Fibroblast of mammary gland (primary cell): ENCODE data around the gene KBTBD7.
"Not testable (repeated sequence)": the region's sequence is repeated elsewhere in the genome, so short reads cannot be mapped to it uniquely, and the experiment has no call there.

Source experiments
- DNase-seq: peaks from one replicate; pipeline ENCODE4 v3.0.0-alpha.2; 2010; ENCODE audit warnings: low read depth
- H3K4me3 ChIP-seq: 2 replicates; pipeline ENCODE4 v1.5.1; 2011; ENCODE audit warnings: low read depth, mild to moderate bottlenecking, low read length, moderate library complexity; ENCODE audit not compliant: control insufficient read depth
- CTCF ChIP-seq: conservative IDR thresholded peaks from 2 replicates; pipeline ENCODE4 v1.5.1; 2011; ENCODE audit warnings: low read depth, low read length, inconsistent platforms; ENCODE audit not compliant: control insufficient read depth, insufficient read depth

The KBTBD7 gene

GRCh38 chr13:41182231-41182630 is 12.1 kb downstream of the KBTBD7 start:
- no peak overlapping the region for H3K4me3 ChIP-seq
- DNase-seq = no peak
- TF ChIP-seq CTCF = no peak

- DNase-seq = peak; percentile 87
- no peak for TF ChIP-seq CTCF
Measured at GRCh38 chr13:41179593-41180250, 14.6 kb downstream of the KBTBD7 start.

GRCh38 chr13:41178040-41178439 is 16.3 kb downstream of the KBTBD7 start:
- DNase-seq = peak; percentile 77
- no peak for TF ChIP-seq CTCF
- H3K4me3 ChIP-seq = no peak overlapping the region

More at GRCh38 chr13:41179593-41180250, 14.6 kb downstream of the KBTBD7 start:
- no peak overlapping the region for H3K4me3 ChIP-seq

- H3K4me3 ChIP-seq = no peak overlapping the region
- DNase-seq = peak; percentile 18
- TF ChIP-seq CTCF = no peak
Measured at GRCh38 chr13:41177616-41178015, 16.8 kb downstream of the KBTBD7 start.

- not testable (repeated sequence) for DNase-seq, H3K4me3 ChIP-seq
Measured at GRCh38 chr13:41175576-41175975, 18.8 kb downstream of the KBTBD7 start.

GRCh38 chr13:41162151-41162550 is 32.2 kb downstream of the KBTBD7 start:
- H3K4me3 ChIP-seq = no peak overlapping the region
- DNase-seq = no peak
- TF ChIP-seq CTCF = no peak

GRCh38 chr13:41159174-41159573 is 35.2 kb downstream of the KBTBD7 start:
- TF ChIP-seq CTCF = no peak
- no peak for DNase-seq

More at GRCh38 chr13:41159174-41159573, 35.2 kb downstream of the KBTBD7 start:
- no peak overlapping the region for H3K4me3 ChIP-seq
